Keratinocyte (primary cell): ENCODE results near the gene IRX4.

Experiments used
- EZH2 ChIP-seq: IDR thresholded peaks from one replicate; pipeline ENCODE4 v1.6.1; 2012; ENCODE audit warnings: inconsistent platforms, mild to moderate bottlenecking, low read length, moderate library complexity
- TF ChIP-seq, protein P1 (sequence below), 3 experiments: IDR thresholded peaks in 1 of 3; conservative IDR thresholded peaks in 1 of 3; optimal IDR thresholded peaks in 1 of 3; 2 replicates in 2 of 3; 3 replicates in 1 of 3; pipeline versions ENCODE3 to v1.5.1; 2011; ENCODE audit warnings: low read length in 3 of 3, mild to moderate bottlenecking in 3 of 3, moderate library complexity in 2 of 3, control low read depth in 1 of 3, inconsistent platforms in 1 of 3; ENCODE audit not compliant: insufficient read depth in 2 of 3; ENCODE audit errors: extremely low read depth in 1 of 3

DNA sequence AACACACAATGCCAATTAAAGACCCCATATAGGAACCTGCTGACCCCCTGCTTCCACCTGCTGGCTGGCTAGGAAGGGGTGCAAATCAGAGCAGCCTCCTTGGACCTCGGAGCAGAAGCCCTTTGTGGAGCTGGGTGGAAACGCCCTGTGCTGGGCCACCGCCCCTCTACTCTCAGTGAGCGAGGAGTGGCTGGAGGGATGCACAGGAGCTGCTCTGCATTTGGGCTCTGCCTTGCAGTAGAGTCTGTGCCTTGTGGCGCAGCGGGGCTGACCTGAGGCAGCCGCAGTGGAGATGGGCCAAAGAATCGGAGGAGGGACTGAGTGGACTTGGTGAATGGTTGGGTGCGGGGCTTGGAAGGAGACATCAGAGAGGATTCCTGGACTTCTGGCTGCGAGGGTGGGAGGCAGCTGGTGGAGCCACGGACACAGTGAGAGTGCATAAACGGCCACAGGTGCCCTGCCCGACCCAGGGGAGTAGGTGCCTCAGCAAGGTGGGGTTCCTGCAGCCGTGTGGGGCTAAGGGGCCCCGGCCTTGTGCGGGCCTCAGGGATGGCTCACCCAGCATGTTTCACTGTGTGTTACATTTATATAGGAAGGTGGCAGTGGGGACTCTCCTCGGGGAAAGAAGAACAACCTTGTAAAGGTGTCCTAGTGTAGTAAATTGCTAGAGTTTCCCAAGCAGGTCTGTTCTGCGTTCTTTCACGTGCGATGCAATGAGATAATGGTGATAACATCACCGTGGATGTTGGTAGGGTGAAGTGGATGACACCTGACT, 14.1 kb upstream of the IRX4 start:
- TF ChIP-seq, protein P1, sequence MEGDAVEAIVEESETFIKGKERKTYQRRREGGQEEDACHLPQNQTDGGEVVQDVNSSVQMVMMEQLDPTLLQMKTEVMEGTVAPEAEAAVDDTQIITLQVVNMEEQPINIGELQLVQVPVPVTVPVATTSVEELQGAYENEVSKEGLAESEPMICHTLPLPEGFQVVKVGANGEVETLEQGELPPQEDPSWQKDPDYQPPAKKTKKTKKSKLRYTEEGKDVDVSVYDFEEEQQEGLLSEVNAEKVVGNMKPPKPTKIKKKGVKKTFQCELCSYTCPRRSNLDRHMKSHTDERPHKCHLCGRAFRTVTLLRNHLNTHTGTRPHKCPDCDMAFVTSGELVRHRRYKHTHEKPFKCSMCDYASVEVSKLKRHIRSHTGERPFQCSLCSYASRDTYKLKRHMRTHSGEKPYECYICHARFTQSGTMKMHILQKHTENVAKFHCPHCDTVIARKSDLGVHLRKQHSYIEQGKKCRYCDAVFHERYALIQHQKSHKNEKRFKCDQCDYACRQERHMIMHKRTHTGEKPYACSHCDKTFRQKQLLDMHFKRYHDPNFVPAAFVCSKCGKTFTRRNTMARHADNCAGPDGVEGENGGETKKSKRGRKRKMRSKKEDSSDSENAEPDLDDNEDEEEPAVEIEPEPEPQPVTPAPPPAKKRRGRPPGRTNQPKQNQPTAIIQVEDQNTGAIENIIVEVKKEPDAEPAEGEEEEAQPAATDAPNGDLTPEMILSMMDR (optimal IDR thresholded peaks at IDR 0.05 in 1 of 3, IDR thresholded peaks at IDR 0.05 in 1 of 3, conservative IDR thresholded peaks at IDR 0.05 in 1 of 3; ENCODE audit: extremely low read depth in 1 of 3, insufficient read depth in 2 of 3, low read length in 3 of 3) = no peak
- TF ChIP-seq EZH2 = no peak
